OCI-LY3 (cell line): ENCODE data around the gene CADPS.

Experiments
- EZH2phosphoT487 ChIP-seq: fragments of 200-600 bp; shearing (Covaris generic); IDR thresholded peaks from 2 replicates; pipeline ENCODE4 v1.6.1; 2018; ENCODE audit warnings: antibody characterized with exemption, mixed run types, low read depth
- TF ChIP-seq, protein P1 (sequence below): fragments of 200-600, 300-600 bp; sonication (generic); IDR thresholded peaks from 2 replicates; pipeline ENCODE4 v1.5.1; 2014; ENCODE audit warnings: antibody characterized with exemption, low read length, low read depth

DNA sequence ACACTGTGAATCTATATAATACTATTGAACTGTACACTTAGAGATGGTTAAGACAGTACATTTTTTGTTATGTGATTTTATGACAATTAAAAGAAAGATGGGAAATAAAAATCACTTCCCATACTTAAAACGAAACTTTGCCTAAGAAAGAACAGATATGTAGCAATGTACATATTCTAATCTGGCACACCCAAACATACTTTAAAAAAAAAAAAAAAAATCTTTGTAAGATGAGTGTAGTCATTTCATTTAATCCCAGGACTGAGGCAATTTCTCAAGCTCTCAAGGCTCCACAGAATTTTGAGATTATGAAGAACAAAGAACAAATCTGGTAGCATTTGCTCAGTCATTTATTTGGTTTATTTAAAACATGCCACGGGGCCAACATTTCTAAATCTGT lies 461.5 kb downstream of the CADPS start:
- TF ChIP-seq, protein P1, sequence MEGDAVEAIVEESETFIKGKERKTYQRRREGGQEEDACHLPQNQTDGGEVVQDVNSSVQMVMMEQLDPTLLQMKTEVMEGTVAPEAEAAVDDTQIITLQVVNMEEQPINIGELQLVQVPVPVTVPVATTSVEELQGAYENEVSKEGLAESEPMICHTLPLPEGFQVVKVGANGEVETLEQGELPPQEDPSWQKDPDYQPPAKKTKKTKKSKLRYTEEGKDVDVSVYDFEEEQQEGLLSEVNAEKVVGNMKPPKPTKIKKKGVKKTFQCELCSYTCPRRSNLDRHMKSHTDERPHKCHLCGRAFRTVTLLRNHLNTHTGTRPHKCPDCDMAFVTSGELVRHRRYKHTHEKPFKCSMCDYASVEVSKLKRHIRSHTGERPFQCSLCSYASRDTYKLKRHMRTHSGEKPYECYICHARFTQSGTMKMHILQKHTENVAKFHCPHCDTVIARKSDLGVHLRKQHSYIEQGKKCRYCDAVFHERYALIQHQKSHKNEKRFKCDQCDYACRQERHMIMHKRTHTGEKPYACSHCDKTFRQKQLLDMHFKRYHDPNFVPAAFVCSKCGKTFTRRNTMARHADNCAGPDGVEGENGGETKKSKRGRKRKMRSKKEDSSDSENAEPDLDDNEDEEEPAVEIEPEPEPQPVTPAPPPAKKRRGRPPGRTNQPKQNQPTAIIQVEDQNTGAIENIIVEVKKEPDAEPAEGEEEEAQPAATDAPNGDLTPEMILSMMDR: no peak
- no peak for TF ChIP-seq EZH2phosphoT487
